Spleen (tissue), 11 donors: ENCODE measurements around the gene GRIA1. TPM values are rescaled to one million over a fixed set of nuclear protein-coding genes. Genes with fewer than 3 reads are reported as not detected.

ENCODE experiments used
- DNase-seq: peaks from one replicate; pipeline ENCODE4 v3.0.0-alpha.2; 2020
- H3K27ac ChIP-seq, 8 donors: fragments of 200-600 bp; sonication (generic) in 7 of 8; 1 replicate in 4 of 8; 2 replicates in 4 of 8; pipeline versions ENCODE4 v1.5.0 to v1.8.0; 2016 to 2021; ENCODE audit warnings: inconsistent platforms in 4 of 8, mild to moderate bottlenecking in 4 of 8, moderate library complexity in 1 of 8
- H3K27me3 ChIP-seq, 7 donors: fragments of 200-600 bp; sonication (generic) in 6 of 7; replicated peaks in 1 of 7; 1 replicate in 4 of 7; 2 replicates in 3 of 7; pipeline versions ENCODE4 v1.5.0 to v1.8.0; 2016 to 2021; ENCODE audit warnings: inconsistent platforms in 3 of 7, mild to moderate bottlenecking in 1 of 7
- H3K36me3 ChIP-seq, 6 donors: fragments of 200-600 bp; sonication (generic) in 5 of 6; 1 replicate in 4 of 6; 2 replicates in 2 of 6; pipeline versions ENCODE4 v1.5.0 to v1.8.0; 2016 to 2021; ENCODE audit warnings: inconsistent platforms in 2 of 6
- H3K4me1 ChIP-seq, 6 donors: fragments of 200-600 bp; sonication (generic) in 5 of 6; 1 replicate in 3 of 6; 2 replicates in 3 of 6; pipeline versions ENCODE4 v1.5.0 to v1.8.0; 2016 to 2021; ENCODE audit warnings: inconsistent platforms in 3 of 6
- H3K4me3 ChIP-seq, 8 donors: fragments of 200-600 bp; sonication (generic) in 7 of 8; 1 replicate in 4 of 8; 2 replicates in 4 of 8; pipeline versions ENCODE4 v1.5.0 to v1.8.0; 2016 to 2021; ENCODE audit warnings: inconsistent platforms in 4 of 8, mild to moderate bottlenecking in 4 of 8, moderate library complexity in 2 of 8
- H3K9me3 ChIP-seq, 8 donors: fragments of 200-600 bp; sonication (generic) in 7 of 8; 1 replicate in 4 of 8; 2 replicates in 4 of 8; pipeline versions ENCODE4 v1.5.0 to v1.8.0; 2016 to 2021; ENCODE audit warnings: inconsistent platforms in 4 of 8
- CTCF ChIP-seq, 11 experiments: fragments of 200-600 bp in 7 of 11; fragments of 450-650 bp in 4 of 11; sonication (generic) in 4 of 11; IDR thresholded peaks in 8 of 11; conservative IDR thresholded peaks in 3 of 11; 1 replicate in 7 of 11; 2 replicates in 4 of 11; pipeline versions ENCODE4 v1.4.0 to v1.8.0; 2016 to 2021; ENCODE audit warnings: antibody characterized with exemption in 11 of 11, inconsistent platforms in 4 of 11, mild to moderate bottlenecking in 1 of 11
- POLR2A ChIP-seq, 3 donors: fragments of 450-650 bp; IDR thresholded peaks; one replicate each; pipeline ENCODE4 v1.5.1; 2017; ENCODE audit warnings: antibody characterized with exemption in 3 of 3, mild to moderate bottlenecking in 1 of 3
- POLR2AphosphoS5 ChIP-seq, 3 donors: sonication (generic); formaldehyde crosslinking; IDR thresholded peaks; one replicate each; pipeline ENCODE4 v1.5.1; 2017; ENCODE audit warnings: antibody characterized with exemption in 3 of 3
- WGBS, 5 donors: extraction: QIAGEN DNeasy Blood & Tissue Kit in 3 of 5; methylation state at CpG; one replicate each; pipeline versions ENCODE4 v1.1.5 to v1.1.7; 2013 to 2018; 5-methylcytosine and 5-hydroxymethylcytosine counted together
- intact Hi-C: fragments of 100-400 bp; cut with DNase I; formaldehyde crosslinking; loops from one replicate; pipeline ENCODE4 v1.15.0; 2023; ENCODE audit warnings: low total_unique reads
- polyA plus RNA-seq, 3 donors: library from polyadenylated mRNA; stranded (reverse); fragments of 200-250 nt; gene quantifications; one replicate each; pipeline ENCODE4 v1.2.1, GENCODE V29; 2013
- total RNA-seq, 7 donors: library from RNA; depleted of rRNA in 3 of 7; stranded (reverse); fragments of >200 nt in 3 of 7; fragmentation: NEBNext Ultra II Directional in 4 of 7; extraction: Animal tissue kit (Norgen Biotek cat#: 25700) in 4 of 7; gene quantifications; one replicate each; pipeline versions ENCODE4 v1.1.0 to v1.2.1, GENCODE V29; 2016 to 2021
- donor health status: healthy with polysubstance abuse.
- donor health status: DM: no; HTN: no; CAD: no; lungs with moderate emphysema.
- donor health status: DM: no; HTN: no; CAD: no.
- donor health status: Bipolar disorder and iron deficiency.
- donor health status: healthy.
- donor health status: DM: no; HTN: no; CAD: no.
- donor health status: DM: yes; HTN: yes; CAD: no.

Gene GRIA1
- total and polyA plus RNA-seq, 10 donors = 0.02 to 0.19 (median 0.09) TPM; not detected in 6

DNA sequence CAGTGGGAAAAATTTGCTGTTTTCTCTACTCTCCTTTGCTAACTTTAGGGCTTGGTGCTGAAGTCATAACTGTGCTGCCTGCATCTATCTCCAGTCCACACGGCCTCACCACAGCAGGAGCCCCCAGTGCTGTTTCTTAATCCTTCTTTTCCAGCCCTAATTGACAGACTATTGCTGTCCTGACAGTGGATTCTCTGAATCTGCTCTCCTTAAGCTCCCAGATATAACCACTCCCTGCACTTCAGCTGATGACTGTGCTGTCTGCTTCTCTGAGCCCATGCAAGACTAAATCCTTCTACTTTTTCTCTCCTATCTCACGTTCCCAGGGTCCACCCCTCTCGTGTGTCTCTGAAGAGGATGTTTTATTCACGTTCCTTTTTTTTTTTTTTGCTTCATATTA is 19.7 kb upstream of the GRIA1 start:
- DNase-seq = no peak
- H3K4me3 ChIP-seq = no peak overlapping the region
- peaks cover 0 to 11% (median 0%) of the 10 kb centered on the region in 8 donors for H3K9me3 ChIP-seq
- WGBS, 5 donors = 46 to 64% (median 54%) methylated on average over 4 of the region's 4 CpGs
- no peaks in the 10 kb centered on the region for H3K4me1 ChIP-seq
- no peaks in the 10 kb centered on the region for H3K36me3 ChIP-seq
- no peak overlapping the region for H3K27ac ChIP-seq
- no peak for TF ChIP-seq POLR2A (IDR thresholded peaks at IDR 0.05)
- TF ChIP-seq CTCF (IDR thresholded peaks at IDR 0.05 in 8 of 11, conservative IDR thresholded peaks at IDR 0.05 in 3 of 11) = no peak
- TF ChIP-seq POLR2AphosphoS5 (IDR thresholded peaks at IDR 0.05) = no peak
- intact Hi-C loops = no loop called here
- no peaks in the 10 kb centered on the region for H3K27me3 ChIP-seq

DNA sequence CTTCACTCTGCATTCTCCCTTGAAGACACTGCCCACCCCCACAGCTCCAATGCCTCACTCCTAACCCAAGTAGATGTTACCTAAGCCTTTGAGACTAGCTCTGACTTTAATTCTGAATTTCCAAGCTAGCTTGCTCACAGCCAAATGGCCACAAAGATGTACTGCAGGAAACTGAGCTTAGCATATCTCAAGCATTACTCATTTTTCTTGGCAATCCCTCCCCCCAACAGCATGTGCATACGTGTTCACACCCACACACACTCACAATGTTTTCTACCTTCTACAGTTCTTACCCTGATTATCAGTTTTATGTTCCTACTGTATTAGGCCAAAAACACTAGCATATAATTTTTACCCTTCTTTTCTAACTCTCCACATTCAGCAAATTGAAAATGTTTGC is 13.7 kb upstream of the GRIA1 start:
- TF ChIP-seq POLR2A (IDR thresholded peaks at IDR 0.05) = no peak
- TF ChIP-seq POLR2AphosphoS5 (IDR thresholded peaks at IDR 0.05) = no peak
- TF ChIP-seq CTCF (IDR thresholded peaks at IDR 0.05 in 8 of 11, conservative IDR thresholded peaks at IDR 0.05 in 3 of 11) = no peak
- intact Hi-C loops = no loop called here
- peaks cover 0 to 6% (median 0%) of the 10 kb centered on the region in 8 donors for H3K9me3 ChIP-seq
- no peaks in the 10 kb centered on the region for H3K4me1 ChIP-seq
- 52 to 86% (median 76%) methylated on average over 1 of the region's 1 CpG for WGBS, 5 donors
- no peaks in the 10 kb centered on the region for H3K27me3 ChIP-seq
- no peak for DNase-seq
- no peak overlapping the region for H3K4me3 ChIP-seq
- H3K27ac ChIP-seq = no peak overlapping the region
- no peaks in the 10 kb centered on the region for H3K36me3 ChIP-seq

- intact Hi-C loops = no loop called here
- DNase-seq = no peak
- Histone ChIP-seq H3K4me3 (no peak overlapping the region), H3K36me3 (no peaks in the 10 kb centered on the region), H3K9me3 (no peaks in the 10 kb centered on the region), H3K27ac (no peak overlapping the region), H3K27me3 (no peaks in the 10 kb centered on the region), H3K4me1 (no peaks in the 10 kb centered on the region)
- TF ChIP-seq POLR2A (IDR thresholded peaks at IDR 0.05) = no peak
- TF ChIP-seq POLR2AphosphoS5 (IDR thresholded peaks at IDR 0.05) = no peak
- TF ChIP-seq CTCF (IDR thresholded peaks at IDR 0.05 in 8 of 11, conservative IDR thresholded peaks at IDR 0.05 in 3 of 11) = no peak
These were observed 10.1 kb upstream of the GRIA1 start for GRCh38 chr5:153480401-153480800.

GRCh38 chr5:153483482-153483881 is 7.0 kb upstream of the GRIA1 start:
- Histone ChIP-seq H3K27ac (no peak overlapping the region), H3K4me1 (no peaks in the 10 kb centered on the region), H3K9me3 (no peaks in the 10 kb centered on the region), H3K4me3 (no peak overlapping the region), H3K36me3 (no peaks in the 10 kb centered on the region), H3K27me3 (peaks cover 0 to 10% (median 0%) of the 10 kb centered on the region in 7 donors)
- TF ChIP-seq CTCF (IDR thresholded peaks at IDR 0.05 in 8 of 11, conservative IDR thresholded peaks at IDR 0.05 in 3 of 11) (no peak), POLR2A (IDR thresholded peaks at IDR 0.05) (no peak), POLR2AphosphoS5 (IDR thresholded peaks at IDR 0.05) (no peak)
- intact Hi-C loops = no loop called here
- 79 to 85% (median 80%) methylated on average over 4 of the region's 4 CpGs for WGBS, 5 donors
- no peak for DNase-seq
